Measurements from ENCODE around the gene RALGPS2. TPM values are rescaled to one million over a fixed set of nuclear protein-coding genes. Genes with fewer than 3 reads are reported as not detected.
"Not testable (repeated sequence)": the region's sequence is repeated elsewhere in the genome, so short reads cannot be mapped to it uniquely, and the experiment has no call there.

The RALGPS2 gene
- total RNA-seq, 1 experiment from 2014 or later: 16.0 TPM

DNA sequence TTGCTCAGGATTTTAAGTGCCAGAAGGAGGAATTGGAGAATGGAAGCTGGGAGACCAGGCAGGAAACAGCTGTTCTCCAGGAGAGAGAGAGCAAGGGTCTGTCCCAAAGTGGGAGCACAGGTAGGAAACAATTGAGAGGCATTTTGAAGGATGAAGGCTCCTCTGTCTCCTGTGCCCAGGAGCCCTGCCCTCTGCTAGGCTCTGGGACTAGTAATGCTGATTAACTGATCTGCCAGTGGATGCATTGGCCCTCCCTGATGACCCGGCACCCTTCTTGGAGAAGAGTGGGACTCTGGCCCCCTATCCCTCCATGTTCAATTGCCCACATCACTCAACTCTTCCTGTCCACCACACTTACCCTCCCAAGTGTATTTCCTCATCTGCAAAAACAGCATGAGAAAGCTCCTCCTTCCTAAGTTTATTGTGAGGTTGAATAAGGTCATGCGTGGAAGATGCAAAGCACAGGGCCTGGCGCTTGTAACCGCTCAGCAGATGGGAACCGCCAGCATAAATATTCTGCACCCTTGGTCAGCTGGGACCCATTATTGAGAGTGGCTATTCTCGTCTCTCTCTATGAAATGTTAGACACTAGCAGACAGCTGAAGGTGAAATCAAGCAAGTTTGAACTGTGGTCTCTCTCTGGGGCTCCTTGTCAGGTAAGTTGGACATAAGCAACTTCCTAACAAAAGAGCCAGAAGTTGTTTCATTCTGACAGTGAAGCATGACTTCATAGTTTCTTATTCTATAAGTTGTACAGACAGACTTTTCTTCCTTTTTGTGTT lies 208.9 kb downstream of the RALGPS2 start:
- no peak for DNase-seq (ENCODE audit: low spot score)
- in situ Hi-C loops (cut with HindIII; ENCODE audit: low sequenced_read_pairs): no loop called here

DNA sequence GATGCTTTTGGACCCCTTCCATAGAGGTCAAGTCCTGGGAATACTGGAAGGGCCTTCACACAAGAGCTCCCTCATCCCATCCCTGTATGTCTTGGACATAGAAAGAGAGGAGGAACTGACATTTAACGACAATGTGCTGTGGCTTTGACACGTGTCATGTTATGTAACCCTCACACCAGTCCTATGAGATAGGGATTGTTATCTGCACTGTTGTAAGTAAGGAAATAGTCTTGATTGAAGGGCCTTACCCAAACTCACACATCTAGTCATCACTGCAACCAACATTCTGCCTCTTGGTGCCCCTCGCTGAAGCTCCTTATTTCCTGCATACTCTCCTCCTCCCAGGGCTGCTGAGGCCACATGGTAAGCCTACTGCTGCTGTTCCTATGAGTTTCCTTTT lies 209.5 kb downstream of the RALGPS2 start:
- in situ Hi-C loops (cut with HindIII; ENCODE audit: low sequenced_read_pairs): no loop called here
- no peak for DNase-seq (ENCODE audit: low spot score)

DNA sequence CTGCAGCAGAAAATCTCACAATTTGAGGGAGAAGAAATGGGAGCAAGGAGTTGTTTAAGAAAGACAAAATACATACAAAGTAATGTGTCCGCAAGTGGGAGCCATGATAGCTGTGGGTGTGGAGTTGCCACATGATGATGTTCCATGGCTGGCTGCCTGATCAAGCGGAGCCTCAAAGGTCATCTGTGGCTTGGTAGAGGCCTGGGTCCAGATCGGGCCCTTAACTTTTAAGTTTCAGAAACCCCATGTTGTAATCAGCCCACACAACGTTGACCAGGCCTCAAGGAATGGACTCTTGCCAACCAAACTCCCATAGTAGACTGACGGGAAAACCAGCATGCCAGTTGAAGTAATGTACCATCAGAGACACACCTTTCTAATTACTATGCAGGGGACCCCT lies 210.6 kb downstream of the RALGPS2 start:
- DNase-seq (ENCODE audit: low spot score): no peak
- in situ Hi-C loops (cut with HindIII; ENCODE audit: low sequenced_read_pairs): no loop called here

DNA sequence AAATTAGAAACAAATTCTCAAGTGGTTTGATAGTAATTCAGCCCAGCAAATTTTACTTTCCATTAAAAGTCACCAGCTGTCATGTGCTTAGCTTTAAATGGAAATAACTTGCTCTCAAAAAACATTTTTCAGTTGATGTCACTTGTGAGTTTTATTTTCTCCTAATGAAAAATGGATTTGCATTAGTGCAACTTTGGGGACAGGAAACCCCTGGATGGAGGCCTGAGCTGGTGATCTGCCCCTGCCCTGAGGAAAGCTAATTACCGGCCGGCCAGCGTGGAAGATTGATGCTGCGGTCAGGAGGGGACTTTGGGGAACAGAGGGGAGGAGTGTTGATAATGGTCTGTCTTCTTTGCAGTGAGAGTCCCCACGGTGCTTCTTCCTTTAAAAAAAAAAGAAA lies 212.7 kb downstream of the RALGPS2 start:
- in situ Hi-C loops (cut with HindIII; ENCODE audit: low sequenced_read_pairs): no loop called here
- no peak for DNase-seq (ENCODE audit: low spot score)

DNA sequence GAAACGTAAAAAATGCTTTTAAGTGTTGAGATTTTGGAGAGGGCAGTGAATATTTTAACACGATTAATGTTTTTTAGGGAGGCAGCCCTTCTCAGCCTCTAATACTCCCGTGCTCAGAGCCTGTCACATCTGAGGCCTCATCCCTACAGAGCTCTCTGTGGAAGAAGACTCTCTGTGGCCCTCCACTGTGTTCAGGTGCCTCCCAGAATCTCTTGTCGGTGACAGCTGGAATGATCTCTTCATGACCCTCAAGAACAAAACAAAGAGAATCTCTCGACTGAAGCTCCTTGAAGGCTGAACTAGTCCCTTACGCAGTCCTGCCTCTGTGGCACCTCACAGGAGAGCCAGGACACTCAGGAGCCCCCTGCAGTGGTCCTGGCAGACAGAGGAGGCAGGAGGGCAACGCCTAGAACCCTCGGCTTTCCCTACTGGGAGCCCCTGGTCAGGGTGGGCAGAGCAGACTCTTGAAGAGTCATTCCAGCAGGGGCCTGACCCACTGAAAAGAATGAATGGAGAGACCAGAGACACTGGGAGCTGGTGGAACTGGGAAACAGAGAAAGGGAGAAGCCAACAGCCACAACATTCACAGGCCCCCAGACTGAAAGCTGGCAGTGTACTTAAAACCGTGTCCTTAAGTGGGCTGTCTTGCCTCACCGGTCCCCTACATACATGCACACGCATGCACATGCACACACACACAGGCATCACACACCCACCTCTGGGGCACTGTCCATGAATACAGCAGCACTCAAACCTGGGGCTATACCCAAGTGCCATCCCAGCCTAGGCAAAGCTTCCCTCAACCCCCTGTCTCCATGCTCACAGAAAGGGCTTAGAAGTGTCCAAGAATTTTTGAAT lies 213.3 kb downstream of the RALGPS2 start:
- in situ Hi-C loops (cut with HindIII; ENCODE audit: low sequenced_read_pairs): no loop called here
- DNase-seq (ENCODE audit: low spot score): no peak

DNA sequence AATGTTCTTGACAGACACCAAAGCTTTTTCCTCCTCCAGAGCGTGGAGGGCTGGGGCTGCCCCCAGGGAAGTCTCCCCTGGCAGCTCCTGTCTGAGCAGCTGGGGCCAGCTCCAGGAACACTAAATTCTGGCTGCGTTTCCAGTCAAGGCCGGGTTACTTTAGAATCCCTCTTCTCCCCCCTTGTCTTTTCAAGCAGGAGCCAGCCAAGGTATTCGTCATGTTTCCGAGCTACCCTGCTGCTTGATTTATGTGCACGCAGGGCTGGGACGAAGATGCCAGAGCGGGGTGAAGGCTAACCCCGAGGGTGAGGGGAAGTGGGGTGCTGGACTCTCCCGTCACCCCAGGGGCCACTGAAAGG lies 213.9 kb downstream of the RALGPS2 start:
- in situ Hi-C loops (cut with HindIII; ENCODE audit: low sequenced_read_pairs): no loop called here
- DNase-seq (ENCODE audit: low spot score): peak; percentile 32

DNA sequence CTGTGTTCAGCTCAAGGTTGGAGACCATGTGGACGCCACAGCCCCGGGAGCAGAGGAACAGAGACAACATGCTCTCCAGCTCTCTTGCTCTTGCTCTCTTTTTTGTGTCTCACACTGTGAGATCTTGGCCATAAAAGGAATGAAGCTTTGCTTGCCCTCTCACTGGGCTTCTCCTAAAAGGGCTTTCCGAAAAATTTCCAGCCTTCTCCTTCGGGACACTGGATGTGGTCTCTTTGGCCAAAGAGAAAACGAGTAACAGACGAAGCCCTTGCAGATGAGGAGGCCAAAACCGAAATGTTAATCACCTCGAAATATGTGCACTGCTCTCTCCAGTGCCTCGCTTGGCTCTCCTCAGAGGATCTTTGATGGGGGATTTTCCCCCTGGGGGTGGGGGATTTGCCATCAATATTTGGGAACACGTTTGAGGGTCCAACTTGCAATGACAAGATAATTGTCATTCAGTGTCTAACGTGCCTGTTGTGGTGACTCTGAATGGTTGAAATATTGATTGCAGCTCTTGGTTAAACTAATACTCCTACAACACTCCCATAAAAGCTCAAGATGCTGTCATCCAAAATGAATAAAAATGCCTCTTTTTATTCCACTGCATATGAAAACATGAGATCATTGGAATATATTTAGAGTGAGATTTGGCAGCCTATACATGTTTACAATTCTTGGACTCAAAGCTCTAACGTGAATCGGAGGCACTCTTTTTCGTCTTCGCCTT lies 214.5 kb downstream of the RALGPS2 start:
- in situ Hi-C loops (cut with HindIII; ENCODE audit: low sequenced_read_pairs): no loop called here
- peak; percentile 24 for DNase-seq (ENCODE audit: low spot score)

DNA sequence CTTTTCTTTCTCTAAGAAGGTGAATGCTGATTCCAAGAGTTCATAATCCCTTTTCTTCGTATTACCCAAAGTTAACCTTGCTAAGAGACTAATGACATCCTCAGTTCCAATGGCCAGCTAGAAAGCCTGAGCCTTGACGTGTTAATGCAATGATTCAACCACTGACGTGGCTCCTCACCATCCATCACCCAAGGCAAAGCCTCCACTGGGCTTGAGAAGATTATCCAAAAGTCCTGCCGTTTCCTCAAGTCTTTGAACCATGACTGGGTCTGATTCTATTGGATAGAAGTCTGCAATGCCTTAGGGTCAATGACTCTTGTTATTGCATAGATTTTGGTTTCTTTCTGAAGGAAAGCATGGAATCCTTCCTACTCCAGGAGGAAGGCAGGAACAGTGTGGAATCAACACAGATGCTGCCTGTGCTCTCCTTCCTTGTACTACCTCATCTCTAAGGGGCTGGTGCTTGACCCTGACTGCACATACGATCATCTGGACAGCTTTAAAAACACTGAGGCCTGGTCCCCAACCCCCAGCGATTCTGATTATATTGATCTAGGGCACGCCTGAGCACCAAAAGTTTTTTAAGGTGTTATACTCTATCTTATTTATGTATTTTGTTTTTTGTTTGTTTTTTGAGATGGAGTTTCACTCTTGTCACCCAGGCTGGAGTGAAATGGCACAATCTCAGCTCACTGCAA lies 215.2 kb downstream of the RALGPS2 start:
- DNase-seq (ENCODE audit: low spot score): no peak
- in situ Hi-C loops (cut with HindIII; ENCODE audit: low sequenced_read_pairs): no loop called here

DNA sequence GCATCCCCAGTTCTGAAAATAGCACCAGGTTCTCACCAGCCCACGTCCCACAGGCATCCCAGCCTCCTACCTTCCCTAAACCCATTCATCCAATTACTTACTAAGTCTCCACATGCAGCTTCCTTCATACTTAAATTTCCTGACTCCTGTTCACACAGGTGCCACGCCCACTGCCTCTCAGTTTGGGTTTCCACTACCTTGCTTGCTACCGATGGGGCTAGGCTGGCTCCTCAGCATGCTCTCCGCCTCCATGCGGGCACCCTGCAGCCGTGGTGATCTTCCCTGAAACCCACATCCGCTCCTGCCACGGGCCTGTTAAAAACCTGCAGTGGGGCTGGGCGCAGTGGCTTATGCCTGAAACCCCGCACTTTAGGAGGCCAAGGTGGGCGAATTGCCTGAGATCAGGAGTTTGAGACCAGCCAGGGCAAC lies 216.2 kb downstream of the RALGPS2 start:
- DNase-seq (ENCODE audit: low spot score): no peak
- in situ Hi-C loops (cut with HindIII; ENCODE audit: low sequenced_read_pairs): no loop called here

DNA sequence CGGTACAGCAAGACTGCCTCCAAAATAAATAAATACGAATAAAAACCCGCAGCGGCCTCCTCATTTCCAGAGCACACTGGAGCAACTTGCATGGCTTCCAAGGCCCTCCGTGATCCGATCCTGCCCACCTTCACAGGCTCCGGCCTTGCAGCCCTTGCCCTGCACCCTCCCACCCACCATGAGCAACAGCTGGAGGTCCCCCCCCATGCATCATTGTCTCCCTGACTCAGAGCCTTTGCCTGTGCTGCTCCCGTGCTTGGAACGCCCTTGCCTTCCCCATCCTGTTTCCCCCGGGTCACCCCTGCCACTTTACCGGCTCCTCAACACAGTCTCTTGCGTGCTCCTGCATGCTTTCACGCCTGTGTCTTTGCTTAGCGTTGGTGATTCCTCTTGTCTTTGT lies 216.8 kb downstream of the RALGPS2 start:
- in situ Hi-C loops (cut with HindIII; ENCODE audit: low sequenced_read_pairs): no loop called here
- no peak for DNase-seq (ENCODE audit: low spot score)

DNA sequence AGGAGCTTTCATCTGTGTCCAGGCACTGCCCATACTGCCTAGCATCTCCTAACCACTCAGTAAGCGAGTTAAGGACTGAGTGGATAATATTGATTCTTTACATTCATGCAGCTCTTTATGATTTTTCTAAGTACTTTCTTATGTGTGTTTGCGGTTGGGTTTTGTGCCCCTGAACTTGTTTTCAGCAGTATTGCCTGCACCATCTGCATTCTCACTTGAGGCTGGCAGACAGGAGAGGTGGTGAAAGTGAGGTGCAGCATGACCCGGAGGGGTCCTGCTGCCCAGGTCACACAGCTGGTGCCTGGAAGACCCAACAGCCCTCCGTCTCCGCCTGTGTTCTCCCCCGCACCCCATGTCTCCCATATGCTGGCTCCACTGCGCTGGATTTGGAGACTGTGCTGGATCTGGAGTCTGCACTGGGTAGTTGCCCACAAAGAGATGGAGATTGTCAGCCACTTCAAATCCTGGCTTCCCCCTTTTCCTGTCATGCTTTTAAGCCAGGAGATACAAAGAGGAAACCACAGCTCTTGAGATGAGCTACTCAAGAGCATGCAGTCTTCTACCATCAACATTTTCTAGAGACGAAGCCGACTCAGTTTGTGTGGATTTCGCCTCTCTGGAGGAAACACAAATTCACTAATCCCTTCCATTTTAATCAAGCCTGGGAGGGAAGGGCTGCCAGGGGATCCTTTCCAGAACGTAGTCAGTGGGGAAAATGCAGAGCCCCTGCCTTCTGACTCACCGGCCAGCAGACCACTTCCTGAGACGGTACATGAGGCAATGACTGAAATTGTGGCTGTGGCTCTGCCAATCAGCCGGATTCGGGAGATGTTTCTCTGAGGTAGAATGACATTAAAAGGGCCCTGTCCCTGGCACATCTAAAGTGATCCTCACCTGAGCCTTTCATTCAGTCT lies 217.5 kb downstream of the RALGPS2 start:
- in situ Hi-C loops (cut with HindIII; ENCODE audit: low sequenced_read_pairs): no loop called here
- DNase-seq (ENCODE audit: low spot score): no peak

DNA sequence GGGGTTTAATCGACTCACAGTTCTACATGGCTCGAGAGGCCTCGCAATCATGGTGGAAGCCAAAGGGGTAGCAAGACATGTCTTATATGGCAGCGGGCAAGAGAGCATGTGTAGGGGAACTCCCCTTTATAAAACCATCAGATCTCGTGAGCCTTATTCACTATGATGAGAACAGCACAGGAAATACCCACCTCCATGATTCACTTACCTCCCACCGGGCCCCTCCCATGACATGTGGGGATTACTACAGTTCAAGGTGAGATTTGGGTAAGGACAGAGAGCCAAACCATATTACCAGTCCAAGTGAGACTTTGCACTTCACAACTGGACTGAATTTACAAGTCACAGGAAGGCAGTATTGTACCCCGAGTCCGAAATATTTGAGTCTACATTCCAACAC lies 219.7 kb downstream of the RALGPS2 start:
- in situ Hi-C loops (cut with HindIII; ENCODE audit: low sequenced_read_pairs): no loop called here
- no peak for DNase-seq (ENCODE audit: low spot score)

DNA sequence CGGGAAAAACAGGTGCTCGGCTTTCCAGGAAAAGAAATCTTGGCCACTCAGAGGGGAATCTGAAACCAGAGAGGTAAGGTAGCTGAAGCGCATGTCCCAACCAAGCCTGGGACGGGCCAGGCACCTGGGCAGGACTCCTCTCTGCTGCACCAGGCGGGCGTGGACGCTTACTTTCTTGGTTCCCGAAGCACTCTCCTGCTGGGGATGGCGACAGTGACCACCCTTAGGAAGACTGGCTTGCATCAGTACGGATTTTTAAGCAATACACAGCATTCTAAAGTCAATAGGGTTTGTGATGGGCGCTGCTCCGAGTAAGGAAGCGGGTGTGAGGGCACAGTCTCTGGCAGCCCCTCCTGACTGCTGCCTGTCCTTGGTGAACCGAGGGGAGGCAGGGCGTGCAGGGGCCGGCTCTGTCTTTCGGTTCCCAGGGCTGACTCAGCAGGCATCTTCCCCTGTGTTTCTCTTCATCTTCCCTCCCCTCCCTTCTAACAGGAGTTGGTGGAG lies 220.8 kb downstream of the RALGPS2 start:
- no peak for DNase-seq (ENCODE audit: low spot score)
- in situ Hi-C loops (cut with HindIII; ENCODE audit: low sequenced_read_pairs): no loop called here

DNA sequence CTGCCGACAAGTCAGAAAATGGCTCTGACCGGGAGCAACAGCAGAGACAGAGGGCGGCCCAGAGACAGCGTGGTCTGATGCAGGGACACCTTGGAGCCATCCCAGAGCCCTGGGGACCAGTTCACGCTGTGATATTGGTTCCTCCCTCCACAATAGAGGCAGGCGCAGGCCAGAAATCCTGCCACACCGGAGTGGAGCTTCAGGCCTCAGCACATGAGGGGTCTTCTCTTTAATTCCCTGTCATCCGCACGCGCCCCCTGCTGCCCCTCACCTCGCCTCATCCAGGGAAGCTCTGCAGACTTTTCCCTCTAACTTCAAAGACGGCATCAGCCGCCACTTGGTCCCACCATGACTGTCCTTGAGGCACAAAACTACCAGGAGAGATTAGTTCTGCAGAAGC lies 221.4 kb downstream of the RALGPS2 start:
- in situ Hi-C loops (cut with HindIII; ENCODE audit: low sequenced_read_pairs): no loop called here
- DNase-seq (ENCODE audit: low spot score): no peak

DNA sequence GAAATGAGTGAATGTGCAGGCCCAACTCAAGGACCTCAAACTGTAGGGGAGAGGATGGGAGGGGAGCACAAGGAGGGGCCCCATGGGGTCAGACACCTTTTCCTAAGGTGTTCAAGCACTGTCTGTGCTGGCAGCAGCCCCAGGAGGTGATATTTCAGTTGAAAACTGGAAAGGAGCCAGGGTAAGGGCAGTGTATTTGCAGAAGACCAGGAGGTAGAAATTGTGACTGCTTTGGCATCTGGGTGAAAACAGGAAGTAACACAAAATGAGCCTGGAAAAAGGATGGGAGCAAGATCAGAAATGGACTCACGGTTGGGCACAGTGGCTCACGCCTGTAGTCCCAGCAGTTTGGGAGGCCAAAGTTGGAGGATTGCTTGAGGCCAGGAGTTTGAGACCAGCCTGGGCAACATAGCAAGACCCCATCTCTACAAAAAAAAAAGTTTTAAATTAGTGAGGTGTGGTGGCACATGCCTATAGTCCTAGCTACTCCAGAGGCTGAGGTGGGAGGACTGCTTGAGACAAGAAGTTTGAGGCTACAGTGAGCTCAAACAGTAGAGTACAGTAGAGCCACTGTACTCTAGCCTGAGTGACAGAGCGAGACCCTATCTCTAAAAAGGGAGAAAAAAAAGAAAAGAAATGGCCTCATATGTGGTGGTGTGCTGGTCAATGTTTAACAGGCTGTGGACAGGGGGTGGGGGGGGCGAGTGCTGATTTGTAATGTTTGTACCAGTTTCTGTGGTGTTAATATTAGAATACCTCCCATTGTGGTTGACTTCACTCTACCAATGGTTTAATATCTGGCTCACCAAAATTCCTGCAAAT lies 222.0 kb downstream of the RALGPS2 start:
- DNase-seq (ENCODE audit: low spot score): no peak
- in situ Hi-C loops (cut with HindIII; ENCODE audit: low sequenced_read_pairs): no loop called here

DNA sequence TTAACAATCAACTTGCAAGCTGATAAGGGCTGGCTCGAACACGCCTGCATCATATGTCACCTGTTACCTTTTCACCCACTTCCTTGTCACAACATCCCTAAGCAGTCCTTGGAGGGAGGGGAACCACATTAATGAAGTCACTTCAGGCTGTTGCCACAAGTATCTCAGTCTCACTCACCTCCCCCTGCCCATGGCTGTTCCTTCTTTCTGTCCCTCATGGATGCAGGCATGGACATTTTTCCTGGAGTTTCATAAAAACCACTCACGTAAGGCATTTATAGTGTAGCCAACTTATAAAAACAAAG lies 222.6 kb downstream of the RALGPS2 start:
- no peak for DNase-seq (ENCODE audit: low spot score)
- in situ Hi-C loops (cut with HindIII; ENCODE audit: low sequenced_read_pairs): no loop called here

DNA sequence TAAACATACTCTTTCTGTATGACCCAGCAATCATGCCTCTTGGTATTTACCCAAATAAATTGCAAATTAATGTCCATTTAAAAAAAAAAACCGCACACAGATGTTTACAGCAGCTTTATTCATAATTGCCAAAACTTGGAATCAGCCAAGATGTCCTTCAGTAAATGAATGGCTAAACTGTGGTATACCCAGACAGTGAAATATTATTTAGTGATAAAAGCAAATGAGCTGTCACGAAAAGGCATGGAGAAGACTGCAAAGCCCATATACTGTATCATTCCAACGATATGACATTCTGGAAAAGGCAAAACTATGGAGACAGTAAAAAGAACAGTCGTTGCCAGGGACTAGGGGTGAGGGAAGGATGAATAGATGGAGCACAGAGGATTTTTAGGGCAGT lies 223.6 kb downstream of the RALGPS2 start:
- DNase-seq (ENCODE audit: low spot score): no peak
- in situ Hi-C loops (cut with HindIII; ENCODE audit: low sequenced_read_pairs): no loop called here

DNA sequence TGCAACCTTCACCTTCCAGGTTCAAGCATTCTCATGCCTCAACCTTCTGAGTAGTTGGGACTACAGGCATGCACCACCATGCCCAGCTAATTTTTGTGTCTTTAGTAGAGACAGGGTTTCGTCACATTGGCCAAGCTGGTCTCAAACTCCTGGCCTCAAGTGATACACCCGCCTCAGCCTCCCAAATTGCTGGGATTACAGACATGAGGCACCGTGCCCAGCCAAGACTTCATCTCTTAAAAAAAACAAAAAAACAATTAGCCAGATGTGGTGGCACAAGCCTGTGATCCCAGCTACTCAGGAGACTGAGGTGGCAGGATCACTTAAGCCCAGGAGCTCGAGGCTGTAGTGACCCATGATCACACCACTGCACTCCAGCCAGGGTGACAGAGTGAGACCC lies 224.8 kb downstream of the RALGPS2 start:
- DNase-seq (ENCODE audit: low spot score); in situ Hi-C loops (cut with HindIII; ENCODE audit: low sequenced_read_pairs): not testable (repeated sequence)

Measured in G401 (cell line).